HG02840 (cell line): Measurements from ENCODE around the gene FOCAD.

ENCODE experiments used
- ATAC-seq: cut with Tn5 transposase; IDR thresholded peaks from one replicate; pipeline ENCODE4 v1.9.1; 2021; ENCODE audit warnings: mild to moderate bottlenecking, moderate library complexity, moderate number of reproducible peaks; ENCODE audit not compliant: unreplicated experiment, low FRiP score

Gene FOCAD

GRCh38 chr9:20729523-20729922 lies 45.5 kb downstream of the FOCAD start:
- ATAC-seq: no peak

GRCh38 chr9:20732118-20732517 lies 48.1 kb downstream of the FOCAD start:
- no peak for ATAC-seq

- no peak for ATAC-seq
Observed at GRCh38 chr9:20734275-20734674, 50.2 kb downstream of the FOCAD start.

- no peak for ATAC-seq
Observed at GRCh38 chr9:20740304-20740703, 56.2 kb downstream of the FOCAD start.

- no peak for ATAC-seq
Observed at GRCh38 chr9:20740929-20741582, 57.0 kb downstream of the FOCAD start.

- no peak for ATAC-seq
Observed at GRCh38 chr9:20742833-20743232, 58.8 kb downstream of the FOCAD start.

GRCh38 chr9:20744036-20744630 lies 60.1 kb downstream of the FOCAD start:
- no peak for ATAC-seq

- ATAC-seq: no peak
Observed at GRCh38 chr9:20746967-20747366, 62.9 kb downstream of the FOCAD start.

- ATAC-seq: no peak
Observed at GRCh38 chr9:20749496-20750198, 65.6 kb downstream of the FOCAD start.

GRCh38 chr9:20753761-20754160 lies 69.7 kb downstream of the FOCAD start:
- no peak for ATAC-seq

- ATAC-seq: no peak
Observed at GRCh38 chr9:20754556-20754955, 70.5 kb downstream of the FOCAD start.

- no peak for ATAC-seq
Observed at GRCh38 chr9:20760246-20760891, 76.3 kb downstream of the FOCAD start.

- ATAC-seq: no peak
Observed at GRCh38 chr9:20770947-20771346, 86.9 kb downstream of the FOCAD start.

- ATAC-seq: no peak
Observed at GRCh38 chr9:20771729-20772128, 87.7 kb downstream of the FOCAD start.

- ATAC-seq: no peak
Observed at GRCh38 chr9:20775683-20776082, 91.6 kb downstream of the FOCAD start.

- no peak for ATAC-seq
Observed at GRCh38 chr9:20781092-20781491, 97.0 kb downstream of the FOCAD start.

GRCh38 chr9:20782289-20782688 lies 98.2 kb downstream of the FOCAD start:
- no peak for ATAC-seq

- no peak for ATAC-seq
Observed at GRCh38 chr9:20783057-20784038, 99.3 kb downstream of the FOCAD start.

GRCh38 chr9:20784196-20784595 lies 100.1 kb downstream of the FOCAD start:
- no peak for ATAC-seq

GRCh38 chr9:20786807-20787206 lies 102.7 kb downstream of the FOCAD start:
- no peak for ATAC-seq
